G401 (cell line): Measurements from ENCODE around the gene ADAMTS2. TPM values are rescaled to one million over a fixed set of nuclear protein-coding genes. Genes with fewer than 3 reads are reported as not detected.

Experiments used
- DNase-seq: peaks from one replicate; pipeline ENCODE4 v3.0.0-alpha.2; 2015; ENCODE audit warnings: low spot score
- in situ Hi-C: cut with HindIII; loops from 2 replicates; pipeline ENCODE4 v1.10.0; 2016; ENCODE audit warnings: low sequenced_read_pairs, mixed read lengths
- total RNA-seq: library from RNA; depleted of rRNA; stranded (reverse); fragments of >200 nt; shearing (Covaris generic); gene quantifications from 2 replicates; pipeline ENCODE4 v1.2.3, GENCODE V29; 2014

The ADAMTS2 gene
- total RNA-seq, 1 experiment from 2014 or later, result not detected

DNA sequence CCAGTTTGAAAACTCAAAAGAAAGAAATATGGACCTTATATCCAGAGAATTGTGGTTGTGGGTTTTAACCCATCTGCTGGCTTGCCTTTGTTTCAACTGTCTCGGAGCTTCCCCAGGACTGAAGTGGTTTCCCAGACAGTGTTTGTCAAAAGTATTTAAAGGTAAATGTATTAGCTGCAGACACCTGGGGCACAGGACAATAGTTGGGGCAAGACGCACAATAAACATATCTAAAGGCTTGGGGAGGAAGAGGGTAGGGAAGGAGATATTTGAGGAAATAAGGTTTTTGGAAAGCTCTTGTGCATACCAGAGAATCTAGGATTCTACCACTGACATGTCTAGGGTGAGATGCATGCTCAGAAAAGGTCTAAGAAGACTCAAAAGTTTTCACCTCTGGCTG, 99.0 kb downstream of the ADAMTS2 start:
- no peak for DNase-seq

GRCh38 chr5:179245031-179245430, 100.2 kb downstream of the ADAMTS2 start:
- DNase-seq, result no peak
- in situ Hi-C loops, result no loop called here

More for the DNA sequence above, 99.0 kb downstream of the ADAMTS2 start:
- in situ Hi-C loops, result no loop called here

- in situ Hi-C loops, result no loop called here
- no peak for DNase-seq
Measured at GRCh38 chr5:179244044-179244443, 101.2 kb downstream of the ADAMTS2 start.

DNA sequence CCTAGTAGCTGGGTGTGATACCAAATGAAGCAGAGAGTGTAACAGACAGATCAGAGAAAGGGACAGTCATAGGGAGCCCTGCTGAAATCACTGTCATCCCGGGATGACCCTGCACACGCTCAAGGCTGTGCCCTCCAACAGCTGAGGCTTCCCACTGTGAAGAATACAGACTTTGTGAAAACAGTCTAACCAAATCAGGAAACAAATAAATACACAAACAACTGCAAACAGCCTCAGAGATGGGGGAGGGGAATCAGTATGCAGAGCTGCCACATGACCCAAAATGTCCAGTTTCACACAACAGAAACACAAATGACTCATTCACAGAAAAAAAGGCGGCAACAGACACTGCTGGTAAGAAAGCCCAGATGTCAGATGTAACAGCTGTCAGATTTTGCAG, 101.9 kb downstream of the ADAMTS2 start:
- in situ Hi-C loops, result no loop called here
- no peak for DNase-seq

DNA sequence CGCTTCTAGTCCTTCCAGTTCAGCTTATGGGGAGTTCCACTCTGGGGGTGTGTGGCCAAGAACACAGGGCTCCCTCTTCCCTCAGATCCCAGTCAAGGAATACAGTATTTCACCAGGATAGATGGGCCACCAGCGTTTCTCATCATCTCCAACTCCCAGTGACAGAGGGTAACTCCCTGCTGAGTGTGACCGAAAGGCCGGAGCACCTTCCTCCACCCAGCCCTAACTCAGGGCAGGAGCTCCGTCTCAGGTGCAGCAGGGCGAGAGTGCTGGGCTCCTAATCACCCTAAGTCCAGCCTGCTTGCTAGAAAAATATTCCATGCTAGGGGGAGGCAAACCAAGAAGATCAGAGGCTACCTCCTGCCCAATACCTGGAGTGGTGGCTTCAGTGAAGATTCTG, 102.6 kb downstream of the ADAMTS2 start:
- in situ Hi-C loops, result no loop called here
- DNase-seq, result no peak

- DNase-seq, result no peak
Measured at GRCh38 chr5:179241764-179242370, 103.4 kb downstream of the ADAMTS2 start.

DNA sequence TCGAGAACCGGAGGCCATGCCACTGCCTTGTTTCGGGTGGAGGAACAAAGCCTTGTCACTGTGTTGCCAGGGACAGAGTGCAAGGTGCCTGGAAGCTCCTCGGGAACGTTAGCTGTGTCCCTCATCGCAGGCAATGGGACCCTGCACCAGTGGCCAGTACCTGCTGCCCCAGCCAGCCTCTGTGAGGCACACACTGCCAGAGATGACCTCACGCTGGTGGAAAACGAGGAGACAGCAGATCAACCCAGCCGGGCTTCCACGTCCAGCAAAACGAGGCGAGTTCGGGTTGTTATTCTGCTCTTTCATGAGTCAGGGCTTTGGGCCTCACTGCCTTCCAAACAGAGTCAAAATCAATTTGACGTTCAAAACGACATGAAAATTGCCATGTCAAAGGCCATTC, 104.1 kb downstream of the ADAMTS2 start:
- in situ Hi-C loops, result no loop called here
- DNase-seq, result no peak

More at GRCh38 chr5:179241764-179242370, 103.4 kb downstream of the ADAMTS2 start:
- in situ Hi-C loops, result no loop called here

DNA sequence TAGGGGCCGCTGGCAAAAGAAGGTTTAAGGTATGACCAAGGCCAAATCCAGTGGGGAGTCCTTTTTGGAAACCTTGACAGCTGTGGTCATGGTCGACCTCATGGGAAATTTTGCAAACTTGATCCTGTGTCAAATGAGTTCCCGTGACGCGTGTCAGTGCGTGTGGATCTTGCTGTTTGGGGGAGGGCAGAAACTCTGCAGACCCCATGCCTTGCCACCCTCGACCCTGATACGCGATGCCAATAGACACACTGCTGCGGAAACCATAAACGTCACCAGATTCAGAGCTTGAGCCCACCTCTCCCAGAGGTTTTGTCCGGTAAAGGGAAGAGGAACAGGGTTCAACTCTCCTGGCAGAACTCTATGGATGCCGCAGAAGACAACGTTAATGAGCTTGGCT, 104.7 kb downstream of the ADAMTS2 start:
- in situ Hi-C loops, result no loop called here
- no peak for DNase-seq

DNA sequence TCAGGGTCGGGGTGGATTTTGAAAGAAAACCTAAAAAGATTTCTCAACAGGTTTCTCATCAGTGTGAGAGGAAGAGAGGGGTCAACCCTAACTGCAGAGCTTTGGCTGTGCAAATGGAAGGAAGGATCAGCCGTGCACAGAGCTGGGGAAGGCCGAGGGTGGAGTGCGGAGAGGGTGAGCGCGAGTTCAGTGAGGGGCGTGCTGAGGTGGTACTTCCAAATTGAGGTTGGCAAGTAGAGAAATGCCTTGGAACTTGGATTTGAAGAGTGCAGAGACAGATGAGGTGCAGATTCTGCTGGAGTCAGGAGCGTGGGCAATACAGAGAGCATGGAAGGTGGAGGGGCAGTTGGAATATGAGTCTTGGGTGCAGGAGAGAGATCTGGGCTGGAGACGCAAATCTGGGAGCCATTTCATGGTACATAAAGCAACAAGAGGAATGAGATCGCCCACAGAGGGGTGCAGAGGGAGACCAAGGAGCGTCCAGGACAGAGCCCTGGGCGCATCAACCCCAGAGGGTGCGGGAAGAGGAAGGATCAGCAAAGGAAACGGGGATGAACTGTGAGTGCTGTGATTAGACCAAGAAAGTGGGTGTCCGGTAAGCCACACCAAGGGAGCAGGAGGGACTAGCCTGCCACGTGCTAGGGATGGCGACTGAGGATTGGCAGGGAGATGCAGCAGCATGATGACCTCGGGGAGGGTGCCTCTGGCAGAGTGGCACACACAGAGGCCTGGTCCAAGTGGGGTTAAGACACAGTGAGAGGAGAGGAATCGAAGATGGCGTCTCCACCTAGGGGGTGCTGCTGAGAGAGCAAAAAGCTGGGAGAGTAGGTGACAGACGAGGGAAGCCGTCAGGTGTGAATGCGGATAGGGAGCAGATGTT, 105.8 kb downstream of the ADAMTS2 start:
- in situ Hi-C loops, result no loop called here
- DNase-seq, result no peak

- no peak for DNase-seq
- in situ Hi-C loops, result no loop called here
Measured at GRCh38 chr5:179238628-179238970, 106.7 kb downstream of the ADAMTS2 start.

DNA sequence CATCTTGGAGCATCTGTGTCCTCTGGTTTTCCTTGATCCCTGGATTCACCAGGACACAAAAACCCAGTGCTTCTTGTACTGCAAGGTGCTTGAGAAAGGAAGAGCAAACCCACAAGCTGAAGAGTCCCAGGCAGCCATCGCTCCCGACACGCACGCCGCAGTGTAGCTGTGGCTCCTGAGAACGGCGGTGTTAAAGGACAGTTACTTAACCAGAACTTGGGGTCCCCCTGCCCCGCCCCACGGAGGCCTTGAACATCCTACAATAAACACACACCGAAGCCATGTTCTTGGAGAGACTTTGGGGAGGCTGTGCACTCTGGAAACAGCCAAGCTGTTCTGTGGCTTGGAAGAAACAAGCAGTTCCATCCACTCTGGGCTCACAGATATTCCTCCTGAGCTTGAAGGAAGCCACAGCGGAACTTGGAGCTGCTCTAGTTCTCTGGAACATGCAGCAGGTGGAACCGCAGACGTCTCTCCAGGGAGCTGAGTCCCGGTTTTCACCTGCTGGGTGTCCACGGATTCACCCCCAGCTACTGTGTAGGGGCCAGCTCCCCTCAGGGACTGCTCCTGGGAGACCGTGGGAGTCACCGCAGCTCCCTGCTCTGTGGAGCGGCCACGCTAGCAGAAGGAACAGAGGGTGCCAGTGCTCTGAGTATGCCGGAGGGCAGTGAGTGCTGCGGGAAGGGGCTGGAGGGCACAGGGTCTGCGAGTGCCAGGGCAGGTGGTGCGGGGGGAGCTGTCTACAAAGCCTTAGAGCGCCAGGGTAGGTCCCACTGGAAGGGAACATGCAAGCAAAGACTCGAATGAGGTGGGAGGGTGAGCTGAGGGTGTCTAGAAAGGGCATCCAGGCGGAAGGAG, 107.3 kb downstream of the ADAMTS2 start:
- no peak for DNase-seq
- in situ Hi-C loops, result no loop called here

DNA sequence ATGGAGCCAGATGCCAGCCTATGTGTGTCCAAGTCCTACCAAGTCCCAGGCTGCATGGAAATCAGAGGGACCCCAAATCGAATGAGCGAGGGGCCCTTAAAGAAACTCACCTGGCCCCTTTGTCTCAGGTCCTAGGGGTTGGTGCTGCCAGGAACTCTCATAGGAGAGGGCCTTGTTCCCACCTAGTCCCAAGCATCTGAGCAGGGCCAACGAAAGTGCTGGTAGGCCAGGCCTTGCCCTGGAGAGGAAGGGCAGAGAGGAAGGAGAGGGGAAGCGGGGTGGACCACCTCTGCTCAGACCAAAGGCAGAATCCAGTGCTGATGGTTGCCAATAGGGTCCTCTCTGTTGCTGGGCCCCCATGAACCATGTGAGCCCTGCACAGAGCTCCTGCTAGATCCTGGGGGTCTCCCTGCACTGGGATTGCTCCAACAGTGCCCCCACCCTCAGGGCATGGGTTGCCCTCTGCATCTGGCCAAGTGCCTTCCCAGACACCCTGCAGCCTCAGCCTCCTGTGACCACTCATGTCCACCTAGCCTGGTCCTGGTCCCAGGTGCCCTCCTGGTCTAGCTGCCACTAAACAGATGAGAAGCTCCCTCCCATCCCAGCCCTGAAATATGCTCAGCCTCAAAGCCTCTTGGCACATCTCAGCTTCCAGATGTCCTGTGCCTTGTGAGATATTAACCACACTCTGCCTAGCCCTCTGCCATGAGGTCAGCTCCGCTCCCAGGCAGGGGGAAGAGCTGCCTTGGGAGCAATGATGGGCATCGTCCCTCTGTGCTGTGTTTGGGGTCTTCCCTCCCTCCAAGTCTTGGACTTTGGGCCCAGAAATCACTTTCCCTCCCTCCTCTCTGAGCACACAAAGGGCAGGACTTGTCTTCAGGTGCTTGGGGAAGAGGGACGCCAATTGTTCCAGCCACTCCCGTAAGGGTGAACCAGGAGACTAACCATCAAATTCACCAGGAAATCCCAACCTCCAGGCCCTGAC, 109.6 kb downstream of the ADAMTS2 start:
- no peak for DNase-seq
- in situ Hi-C loops, result no loop called here

- in situ Hi-C loops, result no loop called here
- no peak for DNase-seq
Measured at GRCh38 chr5:179234563-179235135, 110.6 kb downstream of the ADAMTS2 start.

DNA sequence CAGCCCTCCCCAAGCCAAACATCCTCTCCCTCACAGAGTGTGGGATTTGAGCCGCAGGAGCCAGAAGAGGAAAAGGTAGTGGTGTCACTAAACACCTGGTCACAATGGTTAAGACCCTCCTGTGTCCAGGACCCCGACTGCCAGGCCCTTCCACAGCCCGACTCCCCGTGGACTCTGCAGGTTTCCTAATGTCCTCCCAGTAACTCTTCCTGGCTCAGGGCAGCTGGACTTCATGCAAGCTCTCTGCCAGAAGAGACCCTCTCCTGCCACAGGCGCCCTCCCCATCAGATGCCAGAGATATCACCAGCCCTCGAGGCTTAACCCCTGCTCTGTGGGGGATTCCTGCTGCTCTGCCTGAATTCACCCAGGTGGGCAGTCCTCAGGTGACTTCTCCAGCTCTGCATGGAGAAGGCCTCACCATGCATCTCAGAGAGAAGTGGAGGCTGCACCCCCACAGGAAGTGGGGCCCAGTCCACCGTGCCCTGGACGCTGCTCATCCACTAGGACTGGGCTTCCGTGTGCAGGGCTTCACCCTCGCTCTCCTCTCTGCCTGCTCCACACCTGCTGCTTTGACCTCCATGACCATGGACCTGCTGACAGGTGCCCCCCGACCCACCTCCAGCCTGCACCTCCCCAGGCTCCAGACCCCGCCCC, 111.2 kb downstream of the ADAMTS2 start:
- in situ Hi-C loops, result no loop called here
- no peak for DNase-seq

- in situ Hi-C loops, result no loop called here
- DNase-seq, result no peak
Measured at GRCh38 chr5:179232091-179232735, 113.0 kb downstream of the ADAMTS2 start.

DNA sequence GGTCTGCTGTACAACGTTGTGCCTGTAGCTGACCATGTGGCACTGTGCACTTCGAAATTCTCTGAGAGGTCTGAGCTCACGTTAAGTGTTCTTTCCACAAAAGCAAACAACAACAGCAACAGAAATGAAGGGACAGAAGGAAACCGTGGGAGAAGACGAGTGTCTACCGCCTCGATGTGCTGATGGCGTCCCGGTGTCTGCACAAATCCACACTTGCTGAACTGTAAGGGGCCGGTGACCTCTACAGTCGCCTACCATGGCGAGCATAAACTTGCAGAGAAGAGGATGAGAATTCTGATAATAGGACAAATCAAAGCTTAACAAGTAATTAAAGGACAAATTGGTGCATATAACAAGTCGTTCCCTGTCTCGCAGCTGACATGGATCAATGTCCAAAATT, 114.0 kb downstream of the ADAMTS2 start:
- in situ Hi-C loops, result no loop called here
- DNase-seq, result no peak

DNA sequence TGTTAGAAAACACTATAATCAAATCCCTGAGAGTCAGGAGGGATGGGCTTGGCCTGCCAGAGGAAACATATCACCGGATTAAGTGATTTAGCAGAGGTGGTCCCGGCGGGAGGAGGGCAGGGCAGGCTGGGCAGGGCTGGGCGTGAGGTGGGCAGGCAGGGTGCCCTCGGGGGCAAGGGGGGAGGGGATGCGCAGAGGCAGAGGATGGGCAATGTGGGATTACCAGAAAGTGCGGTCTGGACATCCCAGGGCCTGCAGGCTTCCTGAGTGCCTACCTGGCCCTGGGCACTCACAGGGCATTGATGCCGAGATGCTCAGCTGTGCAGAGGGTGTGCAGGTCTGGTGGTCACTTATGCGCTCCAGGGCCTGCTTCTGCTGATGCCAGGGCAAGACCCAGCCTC, 115.2 kb downstream of the ADAMTS2 start:
- no peak for DNase-seq
- in situ Hi-C loops, result no loop called here
